GM18526 (cell line): Measurements from ENCODE around the gene SLC2A4RG.

Experiments
- POLR2A ChIP-seq: IDR thresholded peaks from 3 replicates; pipeline ENCODE4 v1.6.1; 2011; ENCODE audit not compliant: insufficient read length; ENCODE audit errors: extremely low read depth

SLC2A4RG gene, protein sequence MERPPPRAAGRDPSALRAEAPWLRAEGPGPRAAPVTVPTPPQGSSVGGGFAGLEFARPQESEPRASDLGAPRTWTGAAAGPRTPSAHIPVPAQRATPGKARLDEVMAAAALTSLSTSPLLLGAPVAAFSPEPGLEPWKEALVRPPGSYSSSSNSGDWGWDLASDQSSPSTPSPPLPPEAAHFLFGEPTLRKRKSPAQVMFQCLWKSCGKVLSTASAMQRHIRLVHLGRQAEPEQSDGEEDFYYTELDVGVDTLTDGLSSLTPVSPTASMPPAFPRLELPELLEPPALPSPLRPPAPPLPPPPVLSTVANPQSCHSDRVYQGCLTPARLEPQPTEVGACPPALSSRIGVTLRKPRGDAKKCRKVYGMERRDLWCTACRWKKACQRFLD

DNA sequence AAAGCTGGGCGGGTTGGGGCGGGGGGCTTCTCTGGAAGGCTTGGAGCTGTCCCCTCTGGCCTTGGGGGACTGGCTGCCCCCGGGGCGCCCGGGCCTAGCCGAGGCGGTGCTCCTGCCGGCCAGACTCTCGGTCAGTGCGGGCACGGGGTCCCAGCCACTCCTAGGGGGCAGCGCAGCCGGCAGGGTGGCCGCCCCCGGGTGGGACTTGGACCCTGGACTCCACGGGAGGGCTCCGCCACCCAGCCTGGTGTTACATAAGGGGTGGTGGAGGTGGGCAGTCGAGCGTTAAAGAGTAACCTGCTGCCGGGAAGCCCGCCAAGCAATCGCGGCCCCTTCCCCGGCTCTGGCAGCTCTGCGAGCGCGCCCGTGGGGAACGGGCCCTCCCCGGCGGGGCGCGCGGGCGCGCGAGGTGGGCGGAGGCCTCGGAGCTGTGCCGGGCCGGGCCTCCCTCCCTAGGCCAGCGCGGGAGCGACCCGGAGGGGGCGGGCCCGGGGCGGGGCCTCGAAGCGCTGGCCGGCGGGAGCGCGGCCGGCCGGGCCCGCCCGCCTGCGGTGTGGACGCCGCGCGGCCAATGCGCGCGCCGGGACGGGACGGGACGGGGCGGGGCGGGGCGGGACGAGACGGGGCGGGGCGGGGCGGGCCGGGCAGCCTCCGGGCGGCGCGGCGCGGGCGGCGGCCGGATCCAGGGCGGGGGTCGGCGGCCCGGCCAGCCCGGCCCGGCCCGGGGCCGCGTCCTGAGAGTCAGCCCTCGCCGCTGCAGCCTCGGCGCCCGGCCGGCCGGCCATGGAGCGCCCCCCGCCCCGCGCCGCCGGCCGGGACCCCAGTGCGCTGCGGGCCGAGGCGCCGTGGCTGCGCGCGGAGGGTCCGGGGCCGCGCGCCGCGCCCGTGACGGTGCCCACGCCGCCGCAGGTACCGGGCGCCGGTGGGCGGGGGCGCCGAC lies at the start of gene SLC2A4RG:
Gene SLC2A4RG (plus strand): TSS at position 647 of the 940 bp plus-strand sequence. CDS start 137 bp downstream, at position 784.
- TF ChIP-seq POLR2A = peak; percentile 30

DNA sequence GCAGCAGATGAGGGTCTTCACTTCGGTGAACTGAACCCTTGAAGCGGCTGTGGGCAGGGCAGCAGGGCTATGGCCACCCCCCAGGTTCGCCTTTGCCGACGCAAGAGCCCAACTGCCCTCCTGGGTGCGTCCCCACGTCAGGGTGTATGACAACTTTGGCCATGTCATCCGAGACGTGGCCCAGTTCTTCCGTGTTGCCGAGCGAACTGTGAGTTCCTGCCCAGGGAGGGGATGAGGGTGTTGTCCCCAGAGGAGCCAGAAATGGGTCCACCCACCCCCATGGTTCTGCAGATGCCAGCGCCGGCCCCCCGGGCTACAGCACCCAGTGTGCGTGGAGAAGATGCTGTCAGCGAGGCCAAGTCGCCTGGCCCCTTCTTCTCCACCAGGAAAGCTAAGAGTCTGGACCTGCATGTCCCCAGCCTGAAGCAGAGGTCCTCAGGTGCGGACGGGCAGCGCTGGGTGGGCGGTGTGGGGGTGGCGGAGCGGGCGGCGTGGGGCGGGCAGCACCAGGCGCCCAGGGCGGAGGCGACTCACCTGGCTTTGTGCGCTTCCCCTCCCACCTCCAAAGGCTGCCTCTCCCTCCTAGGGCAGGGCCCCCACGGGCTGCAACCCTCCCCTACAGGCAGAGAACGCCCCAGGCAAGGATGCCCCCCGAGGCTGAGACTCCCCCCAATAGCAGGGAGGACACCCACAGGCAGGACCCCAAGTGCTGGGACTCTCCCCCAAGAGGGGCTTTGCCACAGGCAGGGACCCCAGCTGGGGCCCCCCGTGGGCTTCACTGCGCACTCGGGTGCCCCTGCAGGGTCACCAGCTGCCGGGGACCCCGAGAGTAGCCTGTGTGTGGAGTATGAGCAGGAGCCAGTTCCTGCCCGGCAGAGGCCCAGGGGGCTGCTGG lies 49.3 kb upstream of the SLC2A4RG start:
- TF ChIP-seq POLR2A = no peak

DNA sequence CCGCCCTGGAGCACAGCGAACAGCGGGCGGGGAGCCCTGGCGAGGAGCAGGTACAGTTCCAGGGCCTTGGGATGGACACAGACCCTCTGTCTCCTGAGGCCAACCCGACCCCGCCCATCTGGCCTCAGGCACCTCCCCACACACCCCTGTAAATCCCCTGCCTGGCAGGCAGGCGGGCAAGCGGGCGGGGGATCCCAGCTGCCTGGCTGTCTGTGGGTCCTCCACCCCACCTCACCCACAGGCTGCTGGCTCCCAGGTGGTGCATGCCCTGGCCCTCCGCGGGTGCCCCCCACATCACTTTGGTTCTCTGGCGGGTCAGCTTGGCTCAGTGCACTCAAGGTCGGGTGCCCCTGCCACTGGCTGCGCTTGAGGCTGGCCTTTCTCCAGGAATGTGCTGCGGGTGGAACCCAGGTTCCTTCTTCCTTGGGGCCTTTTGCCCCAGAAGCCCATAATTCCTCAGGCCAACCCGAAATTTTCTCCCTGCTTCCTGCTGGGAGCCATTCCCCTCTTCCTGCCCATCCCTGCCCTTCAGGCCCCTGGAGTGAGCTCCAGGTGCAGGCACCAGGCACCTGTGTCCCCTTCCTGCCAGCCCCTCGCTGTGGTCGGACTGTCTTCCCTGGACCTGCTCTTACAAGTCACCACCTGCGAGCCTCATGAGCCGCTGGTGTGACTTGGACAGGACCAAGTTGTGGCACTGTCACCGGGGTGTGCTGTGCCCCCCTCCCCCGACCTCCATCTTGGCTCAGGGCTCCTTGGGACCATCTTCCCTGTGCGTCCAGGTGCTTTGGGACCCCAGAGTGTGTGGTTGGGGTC lies 48.5 kb upstream of the SLC2A4RG start:
- no peak for TF ChIP-seq POLR2A

DNA sequence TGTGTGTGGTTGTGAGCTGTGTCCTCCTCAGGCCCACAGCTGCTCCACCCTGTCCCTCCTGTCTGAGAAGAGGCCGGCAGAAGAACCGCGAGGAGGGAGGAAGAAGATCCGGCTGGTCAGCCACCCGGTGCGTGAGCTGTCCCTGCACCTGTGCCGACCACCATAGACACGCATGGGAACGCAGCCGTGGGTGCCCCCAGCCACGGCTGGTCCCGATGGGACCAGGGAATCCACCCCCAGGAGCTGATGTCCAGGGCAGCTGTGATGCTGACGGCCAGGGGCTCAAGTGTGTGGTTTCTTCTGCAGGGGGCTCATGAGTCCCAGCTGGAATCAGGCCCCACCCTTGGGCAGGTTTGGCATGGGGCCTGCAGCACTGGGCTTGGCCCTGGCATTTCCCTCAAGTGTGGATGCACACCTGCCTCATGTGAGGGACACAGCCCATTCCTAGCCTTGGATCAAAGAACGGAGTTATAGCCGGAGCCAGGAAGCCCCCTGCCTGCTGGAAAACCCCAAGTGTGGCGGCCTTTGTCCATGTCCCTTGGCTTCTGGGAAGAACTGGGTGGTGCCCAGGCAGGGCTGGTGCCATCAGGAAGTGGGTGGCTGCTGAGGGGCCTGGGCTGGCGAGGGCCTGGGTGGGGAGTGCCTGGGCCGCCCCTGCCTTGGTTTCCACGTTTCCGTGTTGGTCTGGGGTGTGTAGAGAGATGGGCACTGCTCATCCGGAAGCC lies 47.7 kb upstream of the SLC2A4RG start:
- TF ChIP-seq POLR2A = no peak

DNA sequence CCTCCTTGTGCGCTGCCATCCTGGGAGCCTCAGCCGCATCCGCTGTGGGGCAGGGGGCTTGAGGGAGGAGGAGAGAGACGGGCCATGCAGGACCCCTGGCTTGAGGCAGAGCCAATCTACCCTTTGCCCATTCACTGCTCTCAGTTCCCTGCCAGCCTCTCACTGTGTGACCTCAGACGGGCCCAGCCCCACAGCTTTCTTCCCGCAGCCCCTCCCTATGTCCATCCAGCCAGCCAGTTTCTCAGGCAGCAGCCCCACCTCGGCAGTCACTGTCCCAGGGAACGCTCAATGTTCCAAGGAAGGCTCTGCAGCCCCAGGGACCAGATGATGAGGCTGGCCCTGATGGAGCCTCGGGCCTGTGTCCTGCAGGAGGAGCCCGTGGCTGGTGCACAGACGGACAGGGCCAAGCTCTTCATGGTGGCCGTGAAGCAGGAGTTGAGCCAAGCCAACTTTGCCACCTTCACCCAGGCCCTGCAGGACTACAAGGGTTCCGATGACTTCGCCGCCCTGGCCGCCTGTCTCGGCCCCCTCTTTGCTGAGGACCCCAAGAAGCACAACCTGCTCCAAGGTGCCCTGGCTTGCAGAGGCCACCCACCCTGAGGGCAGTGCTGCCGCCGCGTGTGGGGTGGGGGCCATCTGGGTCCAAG lies 47.0 kb upstream of the SLC2A4RG start:
- TF ChIP-seq POLR2A = no peak

DNA sequence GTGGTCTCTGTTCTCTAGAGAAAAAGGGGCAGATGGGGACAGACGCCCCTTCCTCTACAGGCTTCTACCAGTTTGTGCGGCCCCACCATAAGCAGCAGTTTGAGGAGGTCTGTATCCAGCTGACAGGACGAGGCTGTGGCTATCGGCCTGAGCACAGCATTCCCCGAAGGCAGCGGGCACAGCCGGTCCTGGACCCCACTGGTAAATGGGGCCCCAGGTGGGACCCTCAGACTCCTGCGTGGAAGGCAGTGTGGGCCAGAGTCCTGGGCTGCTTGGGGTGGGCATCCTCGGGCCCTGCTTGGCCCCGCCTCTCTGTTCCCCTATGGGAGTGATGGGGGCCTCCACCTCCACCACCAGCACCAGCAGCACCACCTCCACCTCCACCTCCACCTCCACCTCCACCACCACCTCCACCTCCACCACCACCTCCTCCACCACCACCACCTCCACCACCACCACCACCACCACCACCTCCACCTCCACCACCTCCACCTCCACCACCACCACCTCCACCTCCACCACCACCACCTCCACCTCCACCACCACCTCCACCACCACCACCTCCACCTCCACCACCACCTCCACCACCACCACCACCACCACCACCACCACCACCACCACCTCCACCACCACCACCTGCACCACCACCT lies 46.4 kb upstream of the SLC2A4RG start:
- no peak for TF ChIP-seq POLR2A

DNA sequence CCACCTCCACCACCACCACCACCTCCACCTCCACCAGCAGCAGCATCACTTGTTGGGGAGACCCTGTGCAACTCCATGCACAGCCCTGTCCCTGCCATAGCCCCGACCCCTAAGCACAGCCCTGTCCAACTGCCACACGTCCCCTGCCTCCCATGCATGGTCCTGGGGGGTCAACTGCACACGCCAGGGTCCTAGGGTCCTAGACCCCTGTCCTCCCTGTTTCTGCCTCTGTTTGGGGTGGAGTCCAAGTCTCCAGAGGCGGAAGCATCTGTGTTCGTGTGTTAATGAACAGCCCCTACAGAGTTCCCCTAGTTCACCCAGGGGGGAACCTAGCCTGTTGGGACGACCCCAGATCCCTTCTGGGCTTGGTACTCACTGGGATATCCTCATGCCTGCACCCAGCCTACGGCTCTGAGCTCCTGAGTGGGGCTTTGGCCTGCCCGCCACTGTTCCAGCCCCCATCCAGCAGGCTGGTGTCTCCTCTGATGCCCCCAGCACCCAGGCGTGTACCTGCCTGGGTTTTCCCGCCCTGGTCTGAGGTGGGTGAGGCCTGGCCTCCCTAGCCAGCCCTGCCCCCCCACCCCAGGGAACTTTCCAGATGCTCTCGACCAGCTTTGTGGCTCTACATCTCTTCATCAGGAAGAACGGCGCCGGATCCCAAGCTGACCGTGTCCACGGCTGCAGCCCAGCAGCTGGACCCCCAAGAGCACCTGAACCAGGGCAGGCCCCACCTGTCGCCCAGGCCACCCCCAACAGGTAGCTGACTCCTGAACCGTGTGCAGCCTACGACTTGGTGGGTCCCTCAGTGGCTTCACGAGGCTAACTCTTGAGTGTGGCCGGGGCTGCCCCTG lies 45.6 kb upstream of the SLC2A4RG start:
- no peak for TF ChIP-seq POLR2A

DNA sequence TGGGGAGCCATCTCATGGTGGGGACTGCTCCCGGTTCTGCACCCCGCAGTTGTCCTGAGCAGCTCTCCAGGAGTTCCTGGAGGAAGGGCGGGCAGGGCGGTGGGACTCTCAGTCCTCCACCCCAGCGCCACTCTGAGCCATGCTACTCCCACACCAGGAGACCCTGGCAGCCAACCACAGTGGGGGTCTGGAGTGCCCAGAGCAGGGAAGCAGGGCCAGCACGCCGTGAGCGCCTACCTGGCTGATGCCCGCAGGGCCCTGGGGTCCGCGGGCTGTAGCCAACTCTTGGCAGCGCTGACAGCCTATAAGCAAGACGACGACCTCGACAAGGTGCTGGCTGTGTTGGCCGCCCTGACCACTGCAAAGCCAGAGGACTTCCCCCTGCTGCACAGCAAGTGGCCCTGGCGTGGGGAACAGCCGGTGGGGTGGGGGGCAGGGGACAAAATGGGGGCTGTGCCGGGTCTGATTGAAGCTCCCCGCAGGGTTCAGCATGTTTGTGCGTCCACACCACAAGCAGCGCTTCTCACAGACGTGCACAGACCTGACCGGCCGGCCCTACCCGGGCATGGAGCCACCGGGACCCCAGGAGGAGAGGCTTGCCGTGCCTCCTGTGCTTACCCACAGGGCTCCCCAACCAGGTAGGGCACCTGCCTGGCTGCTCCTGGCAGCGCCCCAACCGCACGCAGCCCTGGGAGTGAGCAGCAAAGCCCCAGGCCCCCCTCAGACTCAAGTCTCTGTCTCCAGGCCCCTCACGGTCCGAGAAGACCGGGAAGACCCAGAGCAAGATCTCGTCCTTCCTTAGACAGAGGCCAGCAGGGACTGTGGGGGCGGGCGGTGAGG lies 44.8 kb upstream of the SLC2A4RG start:
- TF ChIP-seq POLR2A = no peak

DNA sequence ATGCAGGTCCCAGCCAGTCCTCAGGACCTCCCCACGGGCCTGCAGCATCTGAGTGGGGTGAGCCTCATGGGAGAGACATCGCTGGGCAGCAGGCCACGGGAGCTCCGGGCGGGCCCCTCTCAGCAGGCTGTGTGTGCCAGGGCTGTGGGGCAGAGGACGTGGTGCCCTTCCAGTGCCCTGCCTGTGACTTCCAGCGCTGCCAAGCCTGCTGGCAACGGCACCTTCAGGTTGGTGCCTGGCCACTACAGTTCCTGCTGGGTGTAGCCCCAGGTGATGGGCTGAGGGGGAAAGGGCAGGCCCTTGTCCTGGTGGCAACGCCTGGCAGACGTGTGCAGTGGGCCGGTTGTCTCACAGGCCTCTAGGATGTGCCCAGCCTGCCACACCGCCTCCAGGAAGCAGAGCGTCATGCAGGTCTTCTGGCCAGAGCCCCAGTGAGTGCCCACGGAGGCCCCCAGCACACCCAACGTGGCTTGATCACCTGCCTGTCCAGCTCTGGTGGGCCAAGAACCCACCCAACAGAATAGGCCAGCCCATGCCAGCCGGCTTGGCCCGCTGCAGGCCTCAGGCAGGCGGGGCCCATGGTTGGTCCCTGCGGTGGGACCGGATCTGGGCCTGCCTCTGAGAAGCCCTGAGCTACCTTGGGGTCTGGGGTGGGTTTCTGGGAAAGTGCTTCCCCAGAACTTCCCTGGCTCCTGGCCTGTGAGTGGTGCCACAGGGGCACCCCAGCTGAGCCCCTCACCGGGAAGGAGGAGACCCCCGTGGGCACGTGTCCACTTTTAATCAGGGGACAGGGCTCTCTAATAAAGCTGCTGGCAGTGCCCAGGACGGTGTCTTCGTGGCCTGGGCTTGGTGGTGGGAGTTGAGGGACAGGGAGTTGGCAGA lies 43.9 kb upstream of the SLC2A4RG start:
- no peak for TF ChIP-seq POLR2A

DNA sequence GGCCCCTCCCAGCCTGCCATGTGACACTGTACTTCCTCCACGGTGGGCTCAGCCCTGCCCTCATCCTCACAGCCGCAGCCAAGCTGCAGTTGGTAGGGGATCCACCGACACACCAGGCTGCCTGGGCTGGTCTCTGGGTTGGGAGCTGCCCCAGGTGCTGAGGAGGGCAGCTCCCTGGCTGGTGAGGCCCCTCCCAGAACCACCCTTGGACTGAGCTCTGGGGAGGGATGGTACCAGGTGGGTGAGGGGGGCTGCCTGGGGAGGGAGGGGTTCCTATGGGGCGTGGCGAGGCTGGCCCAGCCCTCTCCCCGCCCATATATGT lies 43.3 kb upstream of the SLC2A4RG start:
- TF ChIP-seq POLR2A = no peak
